AG09309 (cell line): ENCODE measurements around the gene TMEM74B.
A peak's percentile ranks its signal among the peaks of the same experiment; 100 is the strongest.

Experiments
- DNase-seq: peaks from one replicate; pipeline ENCODE4 v3.0.0-alpha.2; 2010; ENCODE audit warnings: low read depth
- H3K4me3 ChIP-seq: 2 replicates; pipeline ENCODE4 v1.5.1; 2011; ENCODE audit warnings: mild to moderate bottlenecking, low read depth, low read length, moderate library complexity; ENCODE audit not compliant: control insufficient read depth
- TF ChIP-seq, protein P1 (sequence below): IDR thresholded peaks from 2 replicates; pipeline ENCODE4 v1.5.1; 2011; ENCODE audit warnings: mild to moderate bottlenecking, low read depth, low read length, inconsistent platforms; ENCODE audit not compliant: insufficient read depth, control insufficient read depth; ENCODE audit errors: missing control alignments

TMEM74B gene

DNA sequence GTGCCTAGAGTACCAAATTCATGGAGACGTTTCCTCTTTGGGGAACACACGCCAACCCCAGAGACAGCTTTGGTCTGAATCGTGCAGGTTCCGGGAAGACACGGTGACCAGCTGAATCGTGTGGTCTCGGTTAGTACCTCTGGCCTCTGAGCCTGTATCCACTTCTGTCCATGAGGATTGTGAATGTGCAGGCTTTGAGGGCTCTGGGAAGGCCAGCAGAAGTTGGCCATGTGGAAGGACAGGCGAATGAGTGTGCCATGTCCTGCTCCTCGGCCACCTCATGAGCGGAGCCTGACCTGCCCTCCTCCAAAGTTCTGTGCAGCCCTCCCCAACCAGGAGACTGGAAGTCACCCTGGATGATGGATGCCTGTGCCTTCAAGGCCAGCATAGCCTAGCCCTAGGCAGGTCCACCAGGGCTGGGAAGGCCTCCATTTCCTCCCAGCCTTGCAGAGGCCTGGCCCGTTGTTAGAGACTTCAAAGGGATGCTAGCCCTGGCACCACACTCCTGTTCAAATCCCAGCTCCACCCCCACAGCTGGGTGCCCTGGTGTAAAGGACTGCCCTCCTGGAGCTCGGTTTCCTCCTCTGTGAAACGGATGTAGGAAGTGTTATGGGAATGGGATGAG lies 1.7 kb upstream of the TMEM74B start:
- no peak overlapping the region for H3K4me3 ChIP-seq
- TF ChIP-seq, protein P1, sequence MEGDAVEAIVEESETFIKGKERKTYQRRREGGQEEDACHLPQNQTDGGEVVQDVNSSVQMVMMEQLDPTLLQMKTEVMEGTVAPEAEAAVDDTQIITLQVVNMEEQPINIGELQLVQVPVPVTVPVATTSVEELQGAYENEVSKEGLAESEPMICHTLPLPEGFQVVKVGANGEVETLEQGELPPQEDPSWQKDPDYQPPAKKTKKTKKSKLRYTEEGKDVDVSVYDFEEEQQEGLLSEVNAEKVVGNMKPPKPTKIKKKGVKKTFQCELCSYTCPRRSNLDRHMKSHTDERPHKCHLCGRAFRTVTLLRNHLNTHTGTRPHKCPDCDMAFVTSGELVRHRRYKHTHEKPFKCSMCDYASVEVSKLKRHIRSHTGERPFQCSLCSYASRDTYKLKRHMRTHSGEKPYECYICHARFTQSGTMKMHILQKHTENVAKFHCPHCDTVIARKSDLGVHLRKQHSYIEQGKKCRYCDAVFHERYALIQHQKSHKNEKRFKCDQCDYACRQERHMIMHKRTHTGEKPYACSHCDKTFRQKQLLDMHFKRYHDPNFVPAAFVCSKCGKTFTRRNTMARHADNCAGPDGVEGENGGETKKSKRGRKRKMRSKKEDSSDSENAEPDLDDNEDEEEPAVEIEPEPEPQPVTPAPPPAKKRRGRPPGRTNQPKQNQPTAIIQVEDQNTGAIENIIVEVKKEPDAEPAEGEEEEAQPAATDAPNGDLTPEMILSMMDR, result no peak

DNA sequence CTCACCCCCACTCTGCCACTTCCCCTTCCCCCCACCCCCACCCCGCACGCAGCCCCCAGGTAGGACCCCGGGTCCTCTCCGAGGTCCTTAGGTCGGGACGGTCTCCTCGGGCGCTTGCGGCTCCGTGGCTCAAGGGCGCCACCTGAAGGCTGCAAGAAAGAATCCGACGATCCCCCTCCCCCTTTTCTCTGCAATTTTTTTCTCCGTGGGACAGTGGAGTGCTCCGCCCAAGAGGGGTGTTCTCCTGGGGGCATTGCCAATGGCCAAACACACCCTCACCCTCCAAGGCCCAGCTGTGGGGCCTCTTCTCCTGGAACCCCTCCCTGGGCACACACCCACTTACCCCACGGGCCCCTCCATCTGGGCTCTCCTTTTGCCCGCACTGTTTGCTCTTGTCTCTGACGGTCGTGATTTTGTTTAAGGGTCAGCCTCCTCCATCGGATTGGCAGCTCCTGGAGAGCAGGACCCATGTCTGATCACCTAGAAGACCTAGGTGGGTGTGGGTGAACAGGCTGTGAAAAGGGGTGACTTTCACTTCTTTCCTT lies 1.1 kb upstream of the TMEM74B start:
- TF ChIP-seq, protein P1, result peak; percentile 58
- peak overlapping the region; percentile 34 for H3K4me3 ChIP-seq
- DNase-seq, result no peak

More for the DNA sequence above, 1.7 kb upstream of the TMEM74B start:
- DNase-seq, result no peak

DNA sequence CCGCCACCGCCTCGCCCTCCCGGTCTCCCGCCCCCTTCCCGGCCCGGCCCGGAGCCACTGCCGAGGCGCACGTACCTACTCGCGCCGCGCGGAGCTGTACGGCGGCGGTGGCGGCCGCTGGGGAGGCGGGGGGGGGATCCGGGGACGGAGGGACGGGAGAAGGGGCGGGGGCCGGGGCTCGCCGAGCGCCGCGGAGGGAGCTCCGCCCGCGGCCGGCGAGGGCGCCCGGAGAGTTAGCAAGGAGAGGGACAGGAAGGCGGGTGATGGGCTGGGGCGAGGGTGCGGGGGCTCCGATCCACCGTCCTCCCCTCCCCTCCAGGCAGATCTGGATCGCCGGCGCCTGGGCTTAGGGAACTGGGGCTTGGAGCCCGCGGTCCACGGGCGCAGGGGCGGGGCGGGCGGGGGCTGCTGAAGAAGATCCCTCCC lies 548 bp upstream of the TMEM74B start:
- H3K4me3 ChIP-seq, result peak overlapping the region; percentile 34
- TF ChIP-seq, protein P1, result no peak
- DNase-seq, result no peak

DNA sequence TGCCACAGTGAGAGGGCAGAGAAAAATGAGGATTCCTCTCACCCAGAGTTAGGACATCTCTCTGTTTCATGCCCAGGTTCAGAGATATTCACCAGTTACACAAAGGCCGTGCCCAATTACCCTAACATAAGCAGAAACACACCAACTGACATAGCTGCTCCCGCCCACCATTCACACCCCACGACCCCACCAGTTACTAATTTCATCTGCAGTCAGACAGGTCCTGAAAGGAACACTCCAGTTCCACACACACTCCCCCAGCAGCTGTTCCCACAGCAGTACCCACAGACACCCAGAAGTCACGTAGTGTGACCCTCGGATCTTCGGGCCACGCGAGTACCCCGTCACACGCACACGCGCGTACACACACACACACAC lies 532 bp downstream of the TMEM74B start:
- no peak overlapping the region for H3K4me3 ChIP-seq
- TF ChIP-seq, protein P1, result no peak
- DNase-seq, result no peak

DNA sequence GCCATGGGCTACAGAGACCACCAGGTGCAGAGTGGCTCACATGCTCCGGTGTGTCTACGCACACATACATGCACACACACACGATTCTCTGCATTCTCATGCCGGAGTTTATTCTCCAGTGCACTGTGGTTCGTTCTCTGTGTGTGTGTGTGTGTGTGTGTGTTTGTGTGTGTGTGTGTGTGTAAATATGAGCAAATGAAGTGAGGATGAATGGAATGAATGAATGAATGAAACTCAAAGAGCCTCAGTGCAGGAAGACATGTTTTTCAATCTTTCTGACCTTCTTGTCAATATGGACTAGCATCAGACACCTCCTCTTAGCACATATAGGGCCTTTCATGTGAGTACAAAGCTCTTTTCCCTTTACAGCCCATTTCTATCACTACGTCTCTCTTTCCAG lies 1.6 kb downstream of the TMEM74B start:
- H3K4me3 ChIP-seq, result no peak overlapping the region
- DNase-seq, result no peak
- TF ChIP-seq, protein P1, result no peak

DNA sequence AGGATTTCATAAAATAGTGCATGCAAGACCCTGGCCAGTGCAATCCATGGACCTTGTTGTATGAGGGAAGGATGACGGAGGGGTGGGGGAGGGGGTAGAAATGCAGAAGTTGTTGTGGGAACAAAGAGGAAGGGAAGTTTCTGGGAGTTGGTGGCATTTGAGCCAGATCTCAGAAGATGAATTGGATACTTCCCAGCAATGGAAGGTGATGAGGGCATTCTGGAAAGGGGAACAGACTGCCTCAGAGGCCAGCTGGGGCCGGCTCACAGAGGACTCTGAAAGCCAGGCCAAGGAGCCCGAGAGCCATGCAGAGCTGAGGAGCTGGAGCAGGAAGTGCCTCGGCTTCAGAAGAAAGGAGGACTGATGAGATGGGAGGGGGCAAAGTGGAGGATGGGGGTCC lies 2.7 kb downstream of the TMEM74B start:
- H3K4me3 ChIP-seq, result no peak overlapping the region
- no peak for DNase-seq
- TF ChIP-seq, protein P1, result no peak
